HG03565 (cell line): ENCODE data around the gene ZMAT2.
A peak's percentile ranks its signal among the peaks of the same experiment; 100 is the strongest.
"Not testable (repeated sequence)": the region's sequence is repeated elsewhere in the genome, so short reads cannot be mapped to it uniquely, and the experiment has no call there.

Source experiments
- ATAC-seq: cut with Tn5 transposase; IDR thresholded peaks from one replicate; pipeline ENCODE4 v1.9.1; 2021; ENCODE audit warnings: mild to moderate bottlenecking, moderate library complexity; ENCODE audit not compliant: unreplicated experiment

Gene ZMAT2

GRCh38 chr5:140708787-140709186 lies 8.5 kb downstream of the ZMAT2 start:
- ATAC-seq: not testable (repeated sequence)

- ATAC-seq: peak; percentile 88
These were observed 10.8 kb downstream of the ZMAT2 start for GRCh38 chr5:140710899-140711552.

- ATAC-seq: no peak
These were observed 11.5 kb downstream of the ZMAT2 start for GRCh38 chr5:140711794-140712193.

- no peak for ATAC-seq
These were observed 13.4 kb downstream of the ZMAT2 start for GRCh38 chr5:140713562-140714094.

- not testable (repeated sequence) for ATAC-seq
These were observed 16.0 kb downstream of the ZMAT2 start for GRCh38 chr5:140716238-140716637.

GRCh38 chr5:140718266-140718592 lies 18.0 kb downstream of the ZMAT2 start:
- no peak for ATAC-seq

- ATAC-seq: not testable (repeated sequence)
These were observed 20.5 kb downstream of the ZMAT2 start for GRCh38 chr5:140720738-140721137.

GRCh38 chr5:140721395-140721794 lies 21.1 kb downstream of the ZMAT2 start:
- not testable (repeated sequence) for ATAC-seq

- ATAC-seq: peak; percentile 94
These were observed 25.7 kb downstream of the ZMAT2 start for GRCh38 chr5:140725799-140726471.

GRCh38 chr5:140733098-140733497 lies 32.9 kb downstream of the ZMAT2 start:
- no peak for ATAC-seq

- no peak for ATAC-seq
These were observed 34.1 kb downstream of the ZMAT2 start for GRCh38 chr5:140734354-140734753.

GRCh38 chr5:140737486-140737885 lies 37.2 kb downstream of the ZMAT2 start:
- ATAC-seq: no peak

- ATAC-seq: no peak
These were observed 41.7 kb downstream of the ZMAT2 start for GRCh38 chr5:140741967-140742366.

- no peak for ATAC-seq
These were observed 53.3 kb downstream of the ZMAT2 start for GRCh38 chr5:140753561-140753960.
